GM12878 (cell line): ENCODE data around the gene SORCS2.
"Not testable (repeated sequence)": the region's sequence is repeated elsewhere in the genome, so short reads cannot be mapped to it uniquely, and the experiment has no call there.

Source experiments
- CEBPB ChIP-seq, 2 experiments: fragments of 150-350 bp in 1 of 2; IDR thresholded peaks; 2 replicates each; pipeline ENCODE4 v1.6.1; 2012 to 2014; ENCODE audit warnings: low read depth in 2 of 2, low read length in 2 of 2, borderline replicate concordance in 1 of 2, inconsistent platforms in 1 of 2
- GABPA ChIP-seq: IDR thresholded peaks from 2 replicates; pipeline ENCODE4 v1.6.1; 2014; ENCODE audit warnings: antibody characterized with exemption, low read depth, mild to moderate bottlenecking, inconsistent platforms
- NBN ChIP-seq: fragments of 450-650 bp; IDR thresholded peaks from 2 replicates; pipeline ENCODE4 v1.6.1; 2016
- SPI1 ChIP-seq: IDR thresholded peaks from 2 replicates; pipeline ENCODE4 v1.6.1; 2011; ENCODE audit warnings: low read depth, mild to moderate bottlenecking, low read length, moderate library complexity, borderline replicate concordance; ENCODE audit not compliant: insufficient read depth
- SREBF2 ChIP-seq: IDR thresholded peaks from 2 replicates; pipeline ENCODE4 v1.6.1; 2012; ENCODE audit warnings: mild to moderate bottlenecking, low read length
- TF ChIP-seq, protein P1 (sequence below), 3 experiments: IDR thresholded peaks in 2 of 3; conservative IDR thresholded peaks in 1 of 3; 2 replicates each; pipeline ENCODE4 v1.5.1; 2011; ENCODE audit warnings: low read depth in 3 of 3, low read length in 3 of 3, mild to moderate bottlenecking in 3 of 3, control low read depth in 2 of 3, moderate library complexity in 2 of 3, inconsistent platforms in 1 of 3, mixed read lengths in 1 of 3; ENCODE audit not compliant: control insufficient read depth in 2 of 3, insufficient read depth in 1 of 3; ENCODE audit errors: extremely low read depth in 1 of 3

DNA sequence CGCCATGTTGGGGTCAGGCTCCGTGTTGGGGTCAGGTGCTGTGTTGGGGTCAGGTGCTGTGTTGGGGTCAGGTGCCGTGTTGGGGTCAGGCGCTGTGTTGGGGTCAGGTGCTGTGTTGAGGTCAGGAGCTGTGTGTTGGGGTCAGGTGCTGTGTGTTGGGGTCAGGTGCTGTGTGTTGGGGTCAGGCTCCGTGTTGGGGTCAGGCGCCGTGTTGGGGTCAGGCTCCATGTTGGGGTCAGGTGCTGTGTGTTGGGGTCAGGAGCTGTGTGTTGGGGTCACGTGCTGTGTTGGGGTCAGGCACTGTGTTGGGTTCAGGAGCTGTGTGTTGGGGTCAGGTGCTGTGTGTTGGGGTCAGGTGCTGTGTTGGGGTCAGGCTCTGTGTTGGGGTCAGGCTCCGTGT, 260.5 kb downstream of the SORCS2 start:
- TF ChIP-seq, protein P1, sequence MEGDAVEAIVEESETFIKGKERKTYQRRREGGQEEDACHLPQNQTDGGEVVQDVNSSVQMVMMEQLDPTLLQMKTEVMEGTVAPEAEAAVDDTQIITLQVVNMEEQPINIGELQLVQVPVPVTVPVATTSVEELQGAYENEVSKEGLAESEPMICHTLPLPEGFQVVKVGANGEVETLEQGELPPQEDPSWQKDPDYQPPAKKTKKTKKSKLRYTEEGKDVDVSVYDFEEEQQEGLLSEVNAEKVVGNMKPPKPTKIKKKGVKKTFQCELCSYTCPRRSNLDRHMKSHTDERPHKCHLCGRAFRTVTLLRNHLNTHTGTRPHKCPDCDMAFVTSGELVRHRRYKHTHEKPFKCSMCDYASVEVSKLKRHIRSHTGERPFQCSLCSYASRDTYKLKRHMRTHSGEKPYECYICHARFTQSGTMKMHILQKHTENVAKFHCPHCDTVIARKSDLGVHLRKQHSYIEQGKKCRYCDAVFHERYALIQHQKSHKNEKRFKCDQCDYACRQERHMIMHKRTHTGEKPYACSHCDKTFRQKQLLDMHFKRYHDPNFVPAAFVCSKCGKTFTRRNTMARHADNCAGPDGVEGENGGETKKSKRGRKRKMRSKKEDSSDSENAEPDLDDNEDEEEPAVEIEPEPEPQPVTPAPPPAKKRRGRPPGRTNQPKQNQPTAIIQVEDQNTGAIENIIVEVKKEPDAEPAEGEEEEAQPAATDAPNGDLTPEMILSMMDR (IDR thresholded peaks at IDR 0.05 in 2 of 3, conservative IDR thresholded peaks at IDR 0.05 in 1 of 3; ENCODE audit: control insufficient read depth in 2 of 3, extremely low read depth in 1 of 3, insufficient read depth in 1 of 3, low read depth in 3 of 3, low read length in 3 of 3), result not testable (repeated sequence)
- not testable (repeated sequence) for TF ChIP-seq SREBF2; NBN; GABPA; CEBPB (IDR thresholded peaks at IDR 0.05; ENCODE audit: borderline replicate concordance in 1 of 2, low read depth in 2 of 2, low read length in 2 of 2); SPI1
